AG04450 (cell line): ENCODE results near the gene LRRC8C. TPM values are rescaled to one million over a fixed set of nuclear protein-coding genes. Genes with fewer than 3 reads are reported as not detected.
"Not testable (repeated sequence)": the region's sequence is repeated elsewhere in the genome, so short reads cannot be mapped to it uniquely, and the experiment has no call there.

Experiments
- CTCF ChIA-PET: fragments of 300-600, 350-600 bp; formaldehyde crosslinking; extraction: SDS; loops from one replicate; lab custom pipeline; 2022; ENCODE audit warnings: antibody characterized with exemption, inconsistent platforms; lab: Charles Lee
- POLR2A ChIA-PET: fragments of 350-600 bp; formaldehyde crosslinking; extraction: SDS; loops from one replicate; lab custom pipeline; 2021; ENCODE audit warnings: antibody characterized with exemption, inconsistent platforms; lab: Yijun Ruan, JAX
- DNase-seq: peaks from one replicate; pipeline ENCODE4 v3.0.0-alpha.2; 2011; ENCODE audit warnings: low read depth, low spot score
- H3K27ac ChIP-seq: one replicate; pipeline ENCODE4 v1.5.1; 2012; ENCODE audit warnings: low read depth, low read length, control low read depth
- H3K27me3 ChIP-seq: one replicate; pipeline ENCODE4 v1.6.0; 2012; ENCODE audit warnings: low read length; ENCODE audit not compliant: control insufficient read depth, insufficient read depth
- H3K4me3 ChIP-seq: 2 replicates; pipeline ENCODE4 v1.5.1; 2011; ENCODE audit warnings: mild to moderate bottlenecking, low read depth, low read length, control low read depth
- H3K9me3 ChIP-seq: 2 replicates; pipeline ENCODE4 v1.5.1; 2012; ENCODE audit warnings: low read length; ENCODE audit not compliant: control insufficient read depth, insufficient read depth
- CTCF ChIP-seq: IDR thresholded peaks from 2 replicates; pipeline ENCODE4 v1.5.1; 2011; ENCODE audit warnings: low read depth, low read length, control low read depth, inconsistent platforms
- polyA plus RNA-seq: library from polyadenylated mRNA; depleted of rRNA; stranded (reverse); fragments of >200 nt; gene quantifications from 2 replicates; pipeline ENCODE4 v1.2.3, GENCODE V29; 2011

Gene LRRC8C
- polyA plus RNA-seq, 1 experiment = 19.4 TPM

DNA sequence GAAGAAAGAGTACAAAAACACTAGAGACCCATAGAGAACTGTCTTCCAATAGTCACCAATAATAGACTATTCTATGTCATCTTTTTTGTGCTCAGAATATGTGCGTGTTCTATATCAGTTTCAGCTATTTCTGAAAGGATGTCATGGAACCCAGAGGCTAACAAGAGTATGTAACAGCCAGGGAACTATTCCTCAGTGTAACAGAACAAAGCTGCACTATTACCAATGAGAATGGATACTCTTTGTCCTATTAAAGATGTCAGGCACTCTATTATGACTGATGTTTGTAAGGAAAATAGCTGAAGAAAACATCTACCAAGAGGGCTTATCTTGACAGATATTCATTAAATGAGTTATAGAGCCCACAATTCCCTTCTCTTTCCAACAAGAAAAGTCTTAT is 8.6 kb upstream of the LRRC8C start:
- DNase-seq = no peak
- H3K9me3 ChIP-seq = no peaks in the 10 kb centered on the region
- TF ChIP-seq CTCF = no peak
- POLR2A ChIA-PET = no interaction called here
- no peak overlapping the region for H3K4me3 ChIP-seq
- no peaks in the 10 kb centered on the region for H3K27me3 ChIP-seq
- no peak overlapping the region for H3K27ac ChIP-seq
- CTCF ChIA-PET = interaction anchor here (2.5 to 3.8 kb wide), 3 partner anchors 25 to 141 kb away, joined by 9 to 41 read pairs (median 35); no protein-coding TSS in a partner anchor

DNA sequence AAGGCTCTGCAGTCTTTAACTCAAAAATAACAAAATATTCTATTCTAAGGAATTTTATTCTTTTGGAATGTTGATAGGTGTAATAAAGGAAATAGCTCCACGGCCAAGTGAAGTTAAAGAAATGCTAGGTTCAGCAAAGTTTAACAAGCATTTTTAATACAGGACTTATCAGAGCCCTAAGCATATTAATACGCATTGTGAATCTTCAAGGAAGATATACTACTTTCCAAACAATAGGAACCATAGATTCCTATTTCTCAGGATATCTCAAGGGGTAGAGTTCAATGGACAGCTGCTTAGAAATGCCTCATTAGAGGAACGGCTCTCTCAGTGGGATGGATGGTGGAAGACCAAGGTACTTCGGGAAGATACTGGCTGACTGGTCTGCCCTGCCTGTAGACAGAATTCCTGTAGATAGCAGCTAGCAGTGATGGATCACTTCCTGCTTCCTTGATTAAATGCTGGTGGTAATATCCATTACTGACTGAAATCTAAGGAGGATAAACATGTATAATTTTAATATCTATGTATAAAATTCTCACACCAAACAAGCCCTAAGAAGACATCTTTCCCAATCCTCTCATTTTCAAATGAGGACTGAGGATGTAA is 8.1 kb upstream of the LRRC8C start:
- POLR2A ChIA-PET = no interaction called here
- no peak for TF ChIP-seq CTCF
- CTCF ChIA-PET = interaction anchor here (1.2 to 3.8 kb wide), 4 partner anchors 23 to 142 kb away, joined by 3 to 41 read pairs (median 22); no protein-coding TSS in a partner anchor
- H3K27ac ChIP-seq = no peak overlapping the region
- no peak overlapping the region for H3K4me3 ChIP-seq
- no peaks in the 10 kb centered on the region for H3K9me3 ChIP-seq
- H3K27me3 ChIP-seq = no peaks in the 10 kb centered on the region
- DNase-seq = no peak

- TF ChIP-seq CTCF = no peak
- no peak for DNase-seq
- ChIA-PET POLR2A (no interaction called here), CTCF (interaction anchor here (0.7 to 13.7 kb wide), 4 partner anchors 26 to 144 kb away, joined by 3 to 207 read pairs (median 6); no protein-coding TSS in a partner anchor)
- no peak overlapping the region for H3K4me3 ChIP-seq
- no peak overlapping the region for H3K27ac ChIP-seq
- peaks cover 2% of the 10 kb centered on the region; the same call in 1 of the 2 replicates for H3K9me3 ChIP-seq
- no peaks in the 10 kb centered on the region for H3K27me3 ChIP-seq
Observed at GRCh38 chr1:89627596-89627962, 5.3 kb upstream of the LRRC8C start.

- Histone ChIP-seq H3K27ac (no peak overlapping the region), H3K27me3 (no peaks in the 10 kb centered on the region), H3K9me3 (peaks cover 4% of the 10 kb centered on the region; the same call in 1 of the 2 replicates), H3K4me3 (no peak overlapping the region)
- no peak for DNase-seq
- POLR2A ChIA-PET = no interaction called here
- CTCF ChIA-PET = interaction anchor here (0.7 to 13.7 kb wide), 2 partner anchors 132 to 146 kb away, joined by 3 to 207 read pairs; no protein-coding TSS in a partner anchor
- no peak for TF ChIP-seq CTCF
Observed at GRCh38 chr1:89629146-89629545, 3.8 kb upstream of the LRRC8C start.

GRCh38 chr1:89629600-89629999 is 3.3 kb upstream of the LRRC8C start:
- H3K27ac ChIP-seq, H3K9me3 ChIP-seq, H3K27me3 ChIP-seq, H3K4me3 ChIP-seq, POLR2A ChIA-PET, DNase-seq: not testable (repeated sequence)
- CTCF ChIA-PET = interaction anchor here (0.7 to 13.7 kb wide), 3 partner anchors 131 to 147 kb away, joined by 3 to 207 read pairs (median 3); no protein-coding TSS in a partner anchor
